ENCODE results near the gene TANGO2. TPM values are rescaled to one million over a fixed set of nuclear protein-coding genes. Genes with fewer than 3 reads are reported as not detected.

TANGO2 gene
- polyA plus RNA-seq, 1 donor: 9.4 TPM

GRCh38 chr22:19995611-19996339 is 25.1 kb upstream of the TANGO2 start:
- DNase-seq (ENCODE audit: low read depth): no peak

DNA sequence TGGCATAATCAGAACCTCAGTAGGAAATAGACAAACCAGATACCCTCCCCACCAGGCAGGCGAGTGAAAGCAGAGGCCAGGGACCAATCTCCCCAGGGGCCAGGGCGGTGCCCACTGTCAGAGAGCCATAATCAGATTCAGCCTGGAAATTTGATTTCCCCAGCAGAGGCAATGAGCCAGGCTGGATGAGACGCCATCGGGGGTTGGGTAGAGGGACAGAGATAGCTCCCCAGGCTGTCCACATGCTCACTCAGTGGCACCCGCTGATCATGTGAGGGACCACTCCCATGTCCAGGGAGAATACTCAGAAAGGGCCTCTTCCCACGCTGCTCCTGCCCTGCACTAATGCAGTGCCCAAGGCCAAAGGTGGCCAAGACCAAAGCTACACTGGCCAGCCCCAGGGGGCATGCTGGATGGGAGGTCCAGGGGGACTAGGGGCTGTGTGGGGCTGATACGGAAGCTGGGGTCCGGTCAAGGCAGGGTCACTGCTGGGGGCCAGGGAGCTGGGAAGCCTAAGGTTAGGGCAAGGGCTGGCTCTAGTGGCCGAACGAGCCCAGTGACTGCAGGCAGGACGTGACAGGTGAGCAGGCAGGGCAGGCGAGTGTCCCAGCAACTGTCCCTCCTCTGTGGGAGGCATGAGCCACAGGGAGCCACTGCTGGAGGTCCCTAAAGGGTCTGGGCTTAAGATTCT is 24.1 kb upstream of the TANGO2 start:
- DNase-seq (ENCODE audit: low read depth): no peak

DNA sequence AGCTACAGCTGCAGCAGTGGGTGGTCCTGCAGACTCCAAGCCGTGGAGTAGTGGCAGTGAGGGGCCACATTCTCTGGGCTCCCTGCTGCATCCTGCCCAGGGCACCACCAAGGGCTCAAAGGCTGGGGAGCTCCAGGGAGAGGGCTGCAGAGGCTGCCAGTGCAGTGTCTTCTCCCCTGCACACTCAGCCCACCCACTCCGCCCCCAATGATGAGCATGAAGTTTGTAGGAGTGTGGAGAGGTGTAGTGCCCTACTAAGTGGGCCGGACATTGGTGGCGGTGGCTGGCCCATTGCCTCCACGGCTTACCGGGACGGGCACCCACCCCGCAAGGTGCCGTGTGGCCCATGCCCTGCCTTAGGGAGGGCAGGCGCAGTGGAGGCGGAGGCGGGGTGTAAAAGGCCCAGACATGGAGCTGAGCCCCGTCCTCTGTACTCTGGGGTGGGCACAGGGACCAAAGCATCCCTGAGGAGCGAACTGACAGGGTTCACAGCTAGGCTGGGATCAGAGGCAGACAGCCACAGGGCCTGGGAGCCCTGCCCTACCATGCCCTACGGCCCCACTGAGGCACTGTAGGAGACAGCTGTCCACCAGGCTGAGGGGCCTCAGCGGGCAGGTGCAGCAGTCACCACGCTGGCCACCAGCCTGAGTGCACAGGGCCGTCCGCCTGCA is 23.2 kb upstream of the TANGO2 start:
- DNase-seq (ENCODE audit: low read depth): no peak

DNA sequence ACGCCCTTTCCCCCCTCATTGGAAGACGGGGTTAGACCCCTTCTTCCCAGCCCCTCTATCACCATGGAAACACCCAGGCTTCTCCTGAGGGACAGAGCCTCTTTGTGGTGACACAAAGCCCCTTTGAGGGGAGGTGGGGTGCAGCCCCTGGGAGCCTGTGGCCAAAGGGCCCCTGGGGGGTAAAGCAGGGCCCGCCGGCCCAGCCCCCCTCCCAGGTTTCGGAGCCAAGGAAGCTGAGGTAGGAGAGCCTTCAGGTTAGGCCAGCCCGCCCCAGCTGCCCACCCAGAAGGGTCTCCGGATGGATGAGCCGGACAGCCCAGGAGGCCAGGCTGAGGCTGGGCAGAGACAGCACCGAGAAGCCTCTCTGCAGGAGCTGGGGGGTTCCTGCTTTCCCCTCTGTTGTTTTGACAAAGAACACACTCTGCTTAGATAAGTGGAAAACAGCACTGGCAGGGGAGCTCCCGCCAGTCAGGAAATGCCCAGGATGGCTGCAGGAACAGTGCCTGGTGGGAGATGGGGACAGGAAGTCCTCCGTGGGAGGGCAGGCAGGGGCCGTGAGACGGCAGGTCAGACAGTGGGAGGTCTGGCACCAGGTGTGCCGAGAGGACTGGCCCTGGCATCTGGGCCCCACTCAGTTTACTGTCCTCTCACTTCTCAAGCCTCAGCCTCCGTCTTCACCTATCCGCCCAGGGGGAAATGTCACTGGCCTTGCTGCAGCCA is 22.5 kb upstream of the TANGO2 start:
- no peak for DNase-seq (ENCODE audit: low read depth)

DNA sequence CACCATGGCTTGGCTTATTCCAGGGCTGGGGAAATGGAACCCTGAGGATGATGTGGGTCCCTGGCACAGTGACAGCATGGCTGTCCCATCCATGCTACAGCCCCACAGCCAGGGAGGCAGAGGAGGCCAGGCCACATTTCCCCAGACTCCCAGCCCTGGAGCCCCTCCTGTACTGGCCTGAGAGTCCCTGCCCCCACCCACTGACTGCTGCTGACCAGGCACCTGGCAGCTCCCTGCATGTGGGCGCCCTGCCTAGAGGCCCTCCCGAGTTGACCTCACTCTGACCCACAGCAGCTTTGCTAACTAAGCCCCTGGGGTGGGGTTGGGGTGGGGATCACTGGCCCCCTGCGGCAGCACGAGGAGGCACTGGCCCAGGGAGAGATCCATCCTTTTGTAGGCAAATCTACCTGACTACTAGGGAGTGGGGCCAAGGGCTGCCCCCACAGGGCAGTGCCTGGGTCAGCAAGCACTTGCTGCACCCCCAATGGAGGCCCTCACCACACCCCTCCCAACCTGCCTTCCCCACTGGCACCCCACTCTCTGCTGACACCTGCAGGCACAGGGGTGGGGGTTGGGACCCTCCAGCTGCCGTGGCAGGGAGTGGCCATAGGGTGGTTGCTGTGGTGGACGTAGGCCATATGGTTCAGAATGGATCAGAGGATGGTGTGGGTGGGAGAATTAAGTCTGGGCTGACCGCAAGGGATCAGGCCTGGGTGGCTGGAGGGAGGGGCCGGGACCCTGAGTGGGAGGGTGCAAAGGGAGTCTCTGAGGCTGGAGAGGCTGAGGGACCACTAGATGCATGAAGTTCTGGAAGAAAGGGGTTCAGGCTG is 21.7 kb upstream of the TANGO2 start:
- no peak for DNase-seq (ENCODE audit: low read depth)

DNA sequence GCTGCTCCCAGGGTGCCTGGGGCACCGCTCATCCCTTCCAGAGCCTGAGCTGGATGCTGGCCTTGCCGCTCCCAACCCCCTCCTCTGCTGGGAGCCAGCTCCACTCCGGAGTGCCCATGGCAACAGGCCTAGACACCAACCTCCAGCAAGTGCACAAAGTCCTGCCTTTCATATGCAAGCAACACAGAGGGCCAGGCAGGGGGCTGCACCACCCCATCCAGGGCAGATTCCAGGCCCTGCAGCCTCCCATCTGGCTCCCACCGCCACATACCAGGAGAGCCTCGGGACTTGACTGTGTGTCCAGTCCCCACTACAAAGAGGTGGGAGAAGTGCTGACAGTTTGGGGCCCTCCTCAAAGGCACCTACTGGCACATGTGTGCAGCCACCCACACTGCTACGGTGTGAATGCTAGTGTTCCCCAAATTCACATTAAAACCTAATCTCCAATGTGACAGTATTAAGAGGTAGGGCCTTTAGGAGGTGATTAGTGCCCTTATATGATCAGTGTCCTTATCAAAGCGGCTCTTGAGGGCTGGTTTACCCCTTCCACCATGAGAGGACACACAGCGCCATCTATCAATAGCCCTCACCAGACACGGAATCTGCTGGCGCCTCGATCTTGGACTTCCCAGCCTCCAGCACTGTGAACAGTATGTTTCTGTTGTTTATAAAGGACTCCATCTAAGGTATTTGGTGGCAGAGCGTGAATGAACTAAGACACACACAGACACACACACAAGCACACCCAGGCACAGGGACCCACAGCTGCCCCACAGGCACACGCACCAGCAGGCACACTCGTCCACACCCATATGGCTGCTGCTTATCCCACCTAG is 20.4 kb upstream of the TANGO2 start:
- no peak for DNase-seq (ENCODE audit: low read depth)

- no peak for DNase-seq (ENCODE audit: low read depth)
These were observed 19.8 kb upstream of the TANGO2 start for GRCh38 chr22:20001082-20001638.

DNA sequence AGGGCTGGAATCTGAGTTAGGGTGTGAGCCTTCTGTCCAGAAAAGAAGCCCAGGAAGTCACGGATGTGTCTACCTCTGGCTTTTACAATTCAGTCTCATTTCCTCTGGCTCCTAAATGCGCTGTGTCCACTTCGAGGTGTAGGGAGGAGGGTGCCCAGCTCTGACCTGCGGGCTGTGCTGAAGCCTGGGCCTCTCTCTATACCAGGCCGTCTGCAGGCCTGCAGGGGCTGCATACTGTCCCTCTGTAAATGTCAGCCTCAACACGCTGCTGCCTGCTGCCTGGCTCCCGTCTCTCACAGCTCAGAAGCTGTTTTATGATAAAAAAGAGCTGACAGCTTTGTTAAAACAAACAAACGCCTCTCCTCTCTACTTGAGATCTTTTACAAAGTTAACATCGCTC is 18.8 kb upstream of the TANGO2 start:
- no peak for DNase-seq (ENCODE audit: low read depth)

- DNase-seq (ENCODE audit: low read depth): no peak
These were observed 18.3 kb upstream of the TANGO2 start for GRCh38 chr22:20002636-20003035.

DNA sequence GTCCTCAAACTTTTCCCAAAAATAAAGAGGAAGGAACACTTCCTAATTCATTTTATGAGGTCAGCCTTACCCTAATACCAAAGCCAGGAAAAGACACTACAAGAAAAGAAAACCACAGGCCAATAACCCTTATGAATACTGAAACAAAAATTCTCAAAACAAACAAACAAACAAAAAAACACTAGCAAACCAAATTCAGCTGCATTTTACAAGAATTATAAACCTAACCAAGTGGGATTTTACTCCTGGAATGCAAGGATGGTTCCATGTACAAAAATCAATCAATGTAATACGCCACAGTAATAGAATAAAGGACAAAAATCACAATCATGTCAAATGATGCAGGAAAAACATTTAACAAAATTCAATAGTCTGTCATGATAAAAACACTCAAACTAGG is 17.6 kb upstream of the TANGO2 start:
- DNase-seq (ENCODE audit: low read depth): no peak

DNA sequence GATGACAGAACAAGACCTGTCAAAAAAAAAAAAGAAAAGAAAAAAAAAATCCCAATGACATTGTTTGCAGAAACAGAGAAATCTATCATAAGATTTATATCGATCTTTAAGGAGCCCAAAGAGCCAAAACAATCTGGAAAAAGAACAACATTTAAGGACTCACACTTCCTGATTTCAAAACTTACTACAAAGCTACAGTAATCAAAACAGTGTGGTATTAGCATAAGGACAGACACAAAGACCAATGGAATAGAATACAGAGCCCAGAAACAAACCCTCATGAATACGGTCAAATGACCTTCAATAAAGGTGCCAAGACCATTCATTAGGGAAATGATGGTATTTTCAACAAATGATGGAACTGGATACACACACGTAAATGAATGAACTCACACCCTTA is 16.4 kb upstream of the TANGO2 start:
- no peak for DNase-seq (ENCODE audit: low read depth)

- DNase-seq (ENCODE audit: low read depth): no peak
These were observed 12.5 kb upstream of the TANGO2 start for GRCh38 chr22:20008221-20008995.

DNA sequence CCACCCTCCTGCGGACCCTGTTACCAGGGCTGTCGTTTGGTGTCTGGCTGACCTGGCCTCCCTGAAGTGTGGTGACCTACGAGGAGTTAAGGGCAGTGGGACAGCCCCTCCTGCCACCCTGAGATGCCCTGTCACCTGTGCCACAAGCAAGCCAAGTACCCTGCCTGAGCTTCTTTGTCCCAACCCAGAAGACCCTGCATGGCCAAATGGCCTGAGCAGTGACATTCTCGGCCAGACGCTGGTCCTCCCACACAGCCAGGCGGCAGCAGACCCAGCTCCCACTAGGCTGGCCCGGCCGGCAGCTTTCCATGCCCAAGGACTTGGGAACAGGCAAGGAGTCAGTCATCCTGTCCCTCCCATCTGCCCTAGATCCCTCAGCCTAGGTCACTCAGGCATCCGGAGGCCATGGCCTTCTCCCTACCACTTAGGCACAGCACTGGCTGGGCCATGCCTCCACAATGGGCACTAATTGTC is 11.9 kb upstream of the TANGO2 start:
- DNase-seq (ENCODE audit: low read depth): no peak

- no peak for DNase-seq (ENCODE audit: low read depth)
These were observed 11.2 kb upstream of the TANGO2 start for GRCh38 chr22:20009582-20010306.

GRCh38 chr22:20010307-20011122 is 10.4 kb upstream of the TANGO2 start:
- DNase-seq (ENCODE audit: low read depth): no peak

- DNase-seq (ENCODE audit: low read depth): no peak
These were observed 9.6 kb upstream of the TANGO2 start for GRCh38 chr22:20011123-20011992.

Data from forelimb muscle (tissue), 1 donor.